ENCODE measurements around the gene SYCP3. TPM values are rescaled to one million over a fixed set of nuclear protein-coding genes. Genes with fewer than 3 reads are reported as not detected.

SYCP3 gene
- total and polyA plus RNA-seq, 4 donors, result 0.05 to 1.2 (median 0.67) TPM

GRCh38 chr12:101780599-101780998 is 41.3 kb upstream of the SYCP3 start:
- ATAC-seq (ENCODE audit: insufficient read depth, low FRiP score), result no peak
- Histone ChIP-seq H3K9me3 (ENCODE audit: control insufficient read depth in 4 of 4, insufficient read depth in 3 of 4, low read length in 3 of 4) (no peaks in the 10 kb centered on the region), H3K4me3 (no peak overlapping the region), H3K9ac (ENCODE audit: insufficient read depth in 1 of 2, low read length in 2 of 2) (no peak overlapping the region), H3K27ac (ENCODE audit: low read depth in 1 of 2, low read length in 1 of 2) (no peak overlapping the region), H3K4me1 (ENCODE audit: control insufficient read depth in 5 of 5, insufficient read depth in 5 of 5, low read length in 5 of 5) (no peaks in the 10 kb centered on the region), H3K27me3 (ENCODE audit: control insufficient read depth in 3 of 3, insufficient read depth in 3 of 3, low read length in 2 of 3) (no peaks in the 10 kb centered on the region), H3K36me3 (ENCODE audit: control insufficient read depth in 4 of 4, insufficient read depth in 4 of 4, low read length in 4 of 4) (peaks cover 0 to 15% (median 1%) of the 10 kb centered on the region in 4 donors)
- TF ChIP-seq CTCF (IDR thresholded peaks at IDR 0.05; ENCODE audit: control extremely low read depth, extremely low read depth), result no peak
- 28 to 79% methylated on average over 2 of the region's 2 CpGs for WGBS, 2 donors
- DNase-seq, result no peak

- ATAC-seq (ENCODE audit: insufficient read depth, low FRiP score) (no peak), DNase-seq (no peak)
- Histone ChIP-seq H3K9me3 (ENCODE audit: control insufficient read depth in 4 of 4, insufficient read depth in 3 of 4, low read length in 3 of 4) (no peaks in the 10 kb centered on the region), H3K9ac (ENCODE audit: insufficient read depth in 1 of 2, low read length in 2 of 2) (no peak overlapping the region), H3K4me1 (ENCODE audit: control insufficient read depth in 5 of 5, insufficient read depth in 5 of 5, low read length in 5 of 5) (no peaks in the 10 kb centered on the region), H3K27me3 (ENCODE audit: control insufficient read depth in 3 of 3, insufficient read depth in 3 of 3, low read length in 2 of 3) (no peaks in the 10 kb centered on the region), H3K36me3 (ENCODE audit: control insufficient read depth in 4 of 4, insufficient read depth in 4 of 4, low read length in 4 of 4) (peaks cover 0 to 9% (median 1%) of the 10 kb centered on the region in 4 donors), H3K27ac (ENCODE audit: low read depth in 1 of 2, low read length in 1 of 2) (no peak overlapping the region), H3K4me3 (no peak overlapping the region)
- WGBS, 2 donors, result 88 to 90% methylated on average over 6 of the region's 6 CpGs
- no peak for TF ChIP-seq CTCF (IDR thresholded peaks at IDR 0.05; ENCODE audit: control extremely low read depth, extremely low read depth)
Observed at GRCh38 chr12:101779626-101780025, 40.4 kb upstream of the SYCP3 start.

- WGBS, 2 donors, result 91 to 92% methylated on average over 3 of the region's 3 CpGs
Observed at GRCh38 chr12:101779200-101779599, 39.9 kb upstream of the SYCP3 start.

More at GRCh38 chr12:101779200-101779599, 39.9 kb upstream of the SYCP3 start:
- no peak overlapping the region for H3K9ac ChIP-seq (ENCODE audit: insufficient read depth in 1 of 2, low read length in 2 of 2)
- H3K4me1 ChIP-seq (ENCODE audit: control insufficient read depth in 5 of 5, insufficient read depth in 5 of 5, low read length in 5 of 5), result no peaks in the 10 kb centered on the region
- no peak overlapping the region for H3K27ac ChIP-seq (ENCODE audit: low read depth in 1 of 2, low read length in 1 of 2)
- no peaks in the 10 kb centered on the region for H3K9me3 ChIP-seq (ENCODE audit: control insufficient read depth in 4 of 4, insufficient read depth in 3 of 4, low read length in 3 of 4)
- no peak overlapping the region for H3K4me3 ChIP-seq
- TF ChIP-seq CTCF (IDR thresholded peaks at IDR 0.05; ENCODE audit: control extremely low read depth, extremely low read depth), result no peak
- DNase-seq (no peak), ATAC-seq (ENCODE audit: insufficient read depth, low FRiP score) (no peak)
- no peaks in the 10 kb centered on the region for H3K27me3 ChIP-seq (ENCODE audit: control insufficient read depth in 3 of 3, insufficient read depth in 3 of 3, low read length in 2 of 3)
- peaks cover 0 to 8% (median 1%) of the 10 kb centered on the region in 4 donors for H3K36me3 ChIP-seq (ENCODE audit: control insufficient read depth in 4 of 4, insufficient read depth in 4 of 4, low read length in 4 of 4)
